Hepatocyte (in vitro differentiated cells): ENCODE results near the gene TWIST2. TPM values are rescaled to one million over a fixed set of nuclear protein-coding genes. Genes with fewer than 3 reads are reported as not detected.

Source experiments
- DNase-seq: peaks from one replicate; pipeline ENCODE4 v3.0.0-alpha.2; 2016; ENCODE audit warnings: low spot score
- H2AFZ ChIP-seq: fragments of 200-600 bp; sonication (generic); 2 replicates; pipeline ENCODE4 v1.6.0; 2016; ENCODE audit warnings: antibody characterized with exemption, mild to moderate bottlenecking
- H3K27ac ChIP-seq: fragments of 200-600 bp; sonication (generic); 2 replicates; pipeline ENCODE4 v1.5.1; 2016; ENCODE audit warnings: mild to moderate bottlenecking
- H3K27me3 ChIP-seq: fragments of 200-600 bp; sonication (generic); 2 replicates; pipeline ENCODE4 v1.6.1; 2016
- H3K36me3 ChIP-seq: fragments of 200-600 bp; sonication (generic); replicated peaks from 2 replicates; pipeline ENCODE4 v1.5.1; 2016; ENCODE audit warnings: low read depth; ENCODE audit not compliant: insufficient read depth
- H3K4me1 ChIP-seq: fragments of 200-600 bp; sonication (generic); 2 replicates; pipeline ENCODE4 v1.5.1; 2016; ENCODE audit warnings: mild to moderate bottlenecking, moderate library complexity; ENCODE audit not compliant: insufficient read depth
- H3K4me2 ChIP-seq: fragments of 200-600 bp; sonication (generic); 2 replicates; pipeline ENCODE4 v1.6.0; 2016
- H3K4me3 ChIP-seq: fragments of 200-600 bp; sonication (generic); 2 replicates; pipeline ENCODE4 v1.5.1; 2016; ENCODE audit warnings: mild to moderate bottlenecking
- H3K79me2 ChIP-seq: fragments of 200-600 bp; sonication (generic); 2 replicates; pipeline ENCODE4 v1.6.0; 2017; ENCODE audit warnings: mild to moderate bottlenecking
- H3K9me2 ChIP-seq: fragments of 200-600 bp; sonication (generic); replicated peaks from 2 replicates; pipeline ENCODE4 v1.6.0; 2017; ENCODE audit warnings: mild to moderate bottlenecking; ENCODE audit not compliant: insufficient read depth
- H3K9me3 ChIP-seq: fragments of 200-600 bp; sonication (generic); 2 replicates; pipeline ENCODE4 v1.5.1; 2016; ENCODE audit warnings: low read depth, mild to moderate bottlenecking
- H4K20me1 ChIP-seq: fragments of 200-600 bp; sonication (generic); 2 replicates; pipeline ENCODE4 v1.6.0; 2016; ENCODE audit warnings: mild to moderate bottlenecking; ENCODE audit not compliant: insufficient read depth, poor library complexity, severe bottlenecking
- EZH2 ChIP-seq: fragments of 200-600 bp; sonication (generic); IDR thresholded peaks from 2 replicates; pipeline ENCODE4 v1.6.1; 2016; ENCODE audit warnings: antibody characterized with exemption, mild to moderate bottlenecking, borderline replicate concordance
- EZH2phosphoT487 ChIP-seq: fragments of 200-600 bp; sonication (generic); IDR thresholded peaks from one replicate; pipeline ENCODE4 v1.6.1; 2018; ENCODE audit warnings: antibody characterized with exemption, mild to moderate bottlenecking, low read depth, moderate library complexity; ENCODE audit not compliant: unreplicated experiment, severe bottlenecking
- WGBS: methylation state at CpG from one replicate; pipeline ENCODE4 v1.1.6; 2016; ENCODE audit warnings: low lambda C conversion rate; ENCODE audit errors: missing lambda C conversion rate; 5-methylcytosine and 5-hydroxymethylcytosine counted together
- polyA plus RNA-seq: library from polyadenylated mRNA; unstranded; fragments of >200 nt; fragmentation: Nextera tagmentation; extraction: Ambion mirVana; gene quantifications from 2 replicates; pipeline ENCODE4 v1.2.1, GENCODE V29; 2016
- total RNA-seq: library from RNA; depleted of rRNA; stranded (reverse); fragments of >200 nt; gene quantifications from 2 replicates; pipeline ENCODE4 v1.2.3, GENCODE V29; 2014
- TF ChIP-seq, protein P1 (sequence below): fragments of 200-600 bp; sonication (generic); IDR thresholded peaks from 2 replicates; pipeline ENCODE4 v1.5.1; 2016; ENCODE audit warnings: antibody characterized with exemption, mild to moderate bottlenecking; ENCODE audit not compliant: poor library complexity

The TWIST2 gene
- total and polyA plus RNA-seq, 2 experiments from 2014 or later, result 13.5 to 19.7 TPM

DNA sequence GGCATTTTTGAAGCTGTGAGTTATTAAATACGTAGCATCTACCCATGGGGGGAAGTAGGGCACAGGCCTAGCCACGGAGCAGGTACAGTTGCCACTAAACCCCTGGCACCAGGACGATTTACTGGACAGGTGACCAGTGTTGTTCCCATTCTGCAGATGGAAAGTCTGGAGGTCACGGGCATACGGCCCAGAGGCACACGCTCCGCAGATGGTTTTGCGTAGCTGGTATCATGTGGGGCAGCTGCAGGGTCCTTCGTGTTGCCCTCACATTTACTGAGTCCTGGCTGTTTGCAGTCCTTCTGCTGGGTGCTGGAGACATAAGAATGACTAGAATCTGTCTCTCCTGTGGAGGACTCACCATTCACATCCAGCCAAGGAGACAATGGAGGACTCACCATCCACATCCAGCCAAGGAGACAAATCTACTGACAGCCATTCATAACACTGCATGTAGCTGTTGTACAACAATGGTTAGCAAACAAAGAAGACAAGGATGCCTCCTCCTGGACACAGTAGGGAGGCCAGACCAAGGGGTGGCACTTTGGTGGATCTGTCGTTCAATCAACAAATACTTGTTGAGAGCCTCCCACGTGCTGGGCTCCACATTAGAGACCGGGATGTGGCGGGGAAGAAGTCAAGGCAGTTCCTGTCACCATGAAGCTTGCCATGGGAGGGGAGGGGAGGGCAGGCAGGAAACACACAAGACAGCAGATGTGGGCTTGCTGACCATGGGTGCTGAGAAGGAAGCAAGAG is 24.9 kb downstream of the TWIST2 start:
- TF ChIP-seq EZH2phosphoT487 (no peak), EZH2 (no peak)
- TF ChIP-seq, protein P1, sequence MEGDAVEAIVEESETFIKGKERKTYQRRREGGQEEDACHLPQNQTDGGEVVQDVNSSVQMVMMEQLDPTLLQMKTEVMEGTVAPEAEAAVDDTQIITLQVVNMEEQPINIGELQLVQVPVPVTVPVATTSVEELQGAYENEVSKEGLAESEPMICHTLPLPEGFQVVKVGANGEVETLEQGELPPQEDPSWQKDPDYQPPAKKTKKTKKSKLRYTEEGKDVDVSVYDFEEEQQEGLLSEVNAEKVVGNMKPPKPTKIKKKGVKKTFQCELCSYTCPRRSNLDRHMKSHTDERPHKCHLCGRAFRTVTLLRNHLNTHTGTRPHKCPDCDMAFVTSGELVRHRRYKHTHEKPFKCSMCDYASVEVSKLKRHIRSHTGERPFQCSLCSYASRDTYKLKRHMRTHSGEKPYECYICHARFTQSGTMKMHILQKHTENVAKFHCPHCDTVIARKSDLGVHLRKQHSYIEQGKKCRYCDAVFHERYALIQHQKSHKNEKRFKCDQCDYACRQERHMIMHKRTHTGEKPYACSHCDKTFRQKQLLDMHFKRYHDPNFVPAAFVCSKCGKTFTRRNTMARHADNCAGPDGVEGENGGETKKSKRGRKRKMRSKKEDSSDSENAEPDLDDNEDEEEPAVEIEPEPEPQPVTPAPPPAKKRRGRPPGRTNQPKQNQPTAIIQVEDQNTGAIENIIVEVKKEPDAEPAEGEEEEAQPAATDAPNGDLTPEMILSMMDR, result no peak
- no peaks in the 10 kb centered on the region for H4K20me1 ChIP-seq
- no peaks in the 10 kb centered on the region for H3K9me3 ChIP-seq
- H2AFZ ChIP-seq, result no peak overlapping the region
- H3K27ac ChIP-seq, result no peak overlapping the region
- H3K79me2 ChIP-seq, result no peaks in the 10 kb centered on the region
- no peaks in the 10 kb centered on the region for H3K9me2 ChIP-seq
- H3K4me3 ChIP-seq, result no peak overlapping the region
- H3K27me3 ChIP-seq, result no peaks in the 10 kb centered on the region
- 90% methylated on average over 13 of the region's 13 CpGs for WGBS
- no peak overlapping the region for H3K4me2 ChIP-seq
- DNase-seq, result no peak
- peaks cover 12% of the 10 kb centered on the region for H3K4me1 ChIP-seq
- no peaks in the 10 kb centered on the region for H3K36me3 ChIP-seq

DNA sequence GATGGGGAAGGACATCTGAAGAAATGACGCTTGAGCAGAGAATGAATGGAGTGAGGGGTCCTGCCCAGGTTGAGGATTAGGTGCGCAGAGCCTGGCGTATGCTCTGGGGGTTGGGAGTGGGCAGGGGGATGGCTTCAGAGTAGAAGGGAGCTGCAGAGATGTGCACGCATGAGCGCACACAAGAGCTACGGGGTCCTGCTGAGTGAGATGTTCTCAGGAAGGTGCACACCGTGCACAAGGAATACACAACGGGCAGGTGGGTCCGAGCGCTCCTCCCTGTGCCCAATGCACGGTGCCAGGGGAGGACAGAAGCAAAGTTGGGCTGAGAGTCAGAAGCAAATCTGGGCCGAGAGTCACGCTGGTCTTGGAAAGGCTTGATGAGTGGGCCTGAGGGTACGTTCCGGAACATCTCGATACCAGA is 25.5 kb downstream of the TWIST2 start:
- H3K9me2 ChIP-seq, result no peaks in the 10 kb centered on the region
- no peaks in the 10 kb centered on the region for H3K9me3 ChIP-seq
- peaks cover 6% of the 10 kb centered on the region for H3K4me1 ChIP-seq
- no peak overlapping the region for H3K27ac ChIP-seq
- H2AFZ ChIP-seq, result no peak overlapping the region
- no peaks in the 10 kb centered on the region for H3K27me3 ChIP-seq
- no peak for DNase-seq
- no peaks in the 10 kb centered on the region for H4K20me1 ChIP-seq
- 96% methylated on average over 16 of the region's 16 CpGs for WGBS
- H3K4me3 ChIP-seq, result no peak overlapping the region
- no peak for TF ChIP-seq EZH2phosphoT487
- TF ChIP-seq, protein P1, result no peak
- no peak for TF ChIP-seq EZH2
- H3K79me2 ChIP-seq, result no peaks in the 10 kb centered on the region
- H3K36me3 ChIP-seq, result no peaks in the 10 kb centered on the region
- H3K4me2 ChIP-seq, result no peak overlapping the region

DNA sequence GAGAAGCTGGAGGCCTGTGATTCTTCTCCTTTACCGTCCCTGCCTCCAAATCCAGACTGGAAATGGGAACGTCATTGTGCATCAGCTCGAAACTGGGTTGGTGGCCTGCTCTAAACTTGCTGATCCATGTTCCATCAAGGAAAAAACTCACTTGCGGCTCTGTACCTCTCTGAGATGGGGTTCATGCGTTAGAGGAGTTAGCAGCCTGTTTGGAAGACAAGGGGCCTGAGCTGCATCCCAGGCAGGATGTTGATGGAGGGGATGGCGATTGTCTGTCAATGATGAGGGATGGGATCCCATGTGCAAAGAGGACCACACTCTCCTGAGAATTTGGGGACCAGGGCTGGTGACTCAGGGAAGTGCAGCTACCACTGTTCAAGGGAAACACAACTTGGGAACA is 26.0 kb downstream of the TWIST2 start:
- peaks cover 1% of the 10 kb centered on the region for H3K4me1 ChIP-seq
- no peak overlapping the region for H3K27ac ChIP-seq
- no peak overlapping the region for H3K4me2 ChIP-seq
- H3K4me3 ChIP-seq, result no peak overlapping the region
- H3K9me2 ChIP-seq, result no peaks in the 10 kb centered on the region
- no peak for DNase-seq
- no peaks in the 10 kb centered on the region for H3K36me3 ChIP-seq
- no peak overlapping the region for H2AFZ ChIP-seq
- H3K9me3 ChIP-seq, result no peaks in the 10 kb centered on the region
- no peaks in the 10 kb centered on the region for H4K20me1 ChIP-seq
- no peaks in the 10 kb centered on the region for H3K79me2 ChIP-seq
- WGBS, result 93% methylated on average over 6 of the region's 6 CpGs
- TF ChIP-seq, protein P1, result no peak
- H3K27me3 ChIP-seq, result no peaks in the 10 kb centered on the region
